Panc1 (cell line): ENCODE measurements around the gene CACNA2D3. TPM values are rescaled to one million over a fixed set of nuclear protein-coding genes. Genes with fewer than 3 reads are reported as not detected.

Source experiments
- ATAC-seq: fragments of 200-7000 bp; cut with Tn5 transposase; 2 replicates; pipeline ENCODE4 v1.9.1; 2020; ENCODE audit warnings: mild to moderate bottlenecking, moderate library complexity
- BruUV-seq: library from RNA; stranded (reverse); fragments of 400-500 nt; replicated peaks from 2 replicates; lab custom pipeline; 2021; lab: Mats Ljungman, UMichigan
- CTCF ChIA-PET: fragments of 300-600 bp; sonication (Branson Sonifier 250); formaldehyde crosslinking; loops from one replicate; lab custom pipeline; 2022; ENCODE audit warnings: antibody characterized with exemption; lab: Charles Lee
- POLR2A ChIA-PET: fragments of 300-600 bp; sonication (Branson Sonifier 250); formaldehyde crosslinking; loops from one replicate; lab custom pipeline; 2022; ENCODE audit warnings: antibody characterized with exemption; lab: Charles Lee
- DNase-seq: peaks from one replicate; pipeline ENCODE4 v3.0.0-alpha.2; 2010; ENCODE audit warnings: low read depth, low spot score
- H3K27ac ChIP-seq: 2 replicates; pipeline ENCODE4 v1.5.1; 2011; ENCODE audit warnings: mild to moderate bottlenecking, low read length, inconsistent platforms
- H3K27me3 ChIP-seq: fragments of 200-500 bp; sonication (Bioruptor generic); 2 replicates; pipeline ENCODE4 v1.6.0; 2014; ENCODE audit warnings: low read length, inconsistent platforms; ENCODE audit not compliant: control insufficient read depth, insufficient read depth
- H3K36me3 ChIP-seq: fragments of 200-500 bp; sonication (Bioruptor generic); 2 replicates; pipeline ENCODE4 v1.5.1; 2014; ENCODE audit warnings: inconsistent platforms, mild to moderate bottlenecking, low read length, moderate library complexity; ENCODE audit not compliant: control insufficient read depth, insufficient read depth
- H3K4me1 ChIP-seq: 2 replicates; pipeline ENCODE4 v1.5.1; 2011; ENCODE audit warnings: inconsistent platforms, mild to moderate bottlenecking, low read length, moderate library complexity; ENCODE audit not compliant: control insufficient read depth, insufficient read depth
- H3K4me3 ChIP-seq, 2 experiments: 2 replicates each; pipeline ENCODE4 v1.5.1; 2011 to 2012; ENCODE audit warnings: low read depth in 2 of 2, low read length in 2 of 2, mild to moderate bottlenecking in 2 of 2, inconsistent platforms in 1 of 2, moderate library complexity in 1 of 2
- H3K9me3 ChIP-seq: fragments of 200-500 bp; sonication (Bioruptor generic); 2 replicates; pipeline ENCODE4 v1.5.1; 2014; ENCODE audit warnings: low read depth, mild to moderate bottlenecking, inconsistent platforms, low read length, moderate library complexity; ENCODE audit not compliant: control insufficient read depth, insufficient read depth
- POLR2AphosphoS5 ChIP-seq: IDR thresholded peaks from 2 replicates; pipeline ENCODE4 v1.6.1; 2012; ENCODE audit warnings: mild to moderate bottlenecking, low read depth, low read length, moderate library complexity
- REST ChIP-seq, 2 experiments: IDR thresholded peaks; 2 replicates each; pipeline ENCODE4 v1.6.1; 2011 to 2012; ENCODE audit warnings: low read depth in 2 of 2, control low read depth in 1 of 2, low read length in 1 of 2, mild to moderate bottlenecking in 1 of 2, moderate library complexity in 1 of 2; ENCODE audit not compliant: insufficient read depth in 1 of 2
- SIN3A ChIP-seq: IDR thresholded peaks from 2 replicates; pipeline ENCODE4 v1.6.1; 2012; ENCODE audit warnings: low read depth, mild to moderate bottlenecking, low read length, moderate library complexity, borderline replicate concordance; ENCODE audit not compliant: insufficient read depth
- TCF7L2 ChIP-seq: IDR thresholded peaks from 2 replicates; pipeline ENCODE4 v1.6.1; 2011; ENCODE audit warnings: mild to moderate bottlenecking, low read depth, low read length, inconsistent platforms
- in situ Hi-C: cut with HindIII; loops from 2 replicates; pipeline ENCODE4 v1.10.0; 2016; ENCODE audit warnings: low sequenced_read_pairs, low pct_unique_long_range_greater_than_20kb
- intact Hi-C: fragments of 100-400 bp; cut with micrococcal nuclease; formaldehyde crosslinking; loops from one replicate; pipeline ENCODE4 v1.10.0; 2022; ENCODE audit not compliant: unreplicated experiment
- total RNA-seq: library from RNA; stranded (reverse); gene quantifications from one replicate; pipeline ENCODE4 v1.2.1, GENCODE V29; 2021; ENCODE audit not compliant: unreplicated experiment
- TF ChIP-seq, protein P1 (sequence below): fragments of 450-650 bp; IDR thresholded peaks from 2 replicates; pipeline ENCODE4 v1.5.1; 2017; ENCODE audit warnings: mild to moderate bottlenecking

Gene CACNA2D3
- total RNA-seq, 1 experiment from 2014 or later = 0.41 TPM

DNA sequence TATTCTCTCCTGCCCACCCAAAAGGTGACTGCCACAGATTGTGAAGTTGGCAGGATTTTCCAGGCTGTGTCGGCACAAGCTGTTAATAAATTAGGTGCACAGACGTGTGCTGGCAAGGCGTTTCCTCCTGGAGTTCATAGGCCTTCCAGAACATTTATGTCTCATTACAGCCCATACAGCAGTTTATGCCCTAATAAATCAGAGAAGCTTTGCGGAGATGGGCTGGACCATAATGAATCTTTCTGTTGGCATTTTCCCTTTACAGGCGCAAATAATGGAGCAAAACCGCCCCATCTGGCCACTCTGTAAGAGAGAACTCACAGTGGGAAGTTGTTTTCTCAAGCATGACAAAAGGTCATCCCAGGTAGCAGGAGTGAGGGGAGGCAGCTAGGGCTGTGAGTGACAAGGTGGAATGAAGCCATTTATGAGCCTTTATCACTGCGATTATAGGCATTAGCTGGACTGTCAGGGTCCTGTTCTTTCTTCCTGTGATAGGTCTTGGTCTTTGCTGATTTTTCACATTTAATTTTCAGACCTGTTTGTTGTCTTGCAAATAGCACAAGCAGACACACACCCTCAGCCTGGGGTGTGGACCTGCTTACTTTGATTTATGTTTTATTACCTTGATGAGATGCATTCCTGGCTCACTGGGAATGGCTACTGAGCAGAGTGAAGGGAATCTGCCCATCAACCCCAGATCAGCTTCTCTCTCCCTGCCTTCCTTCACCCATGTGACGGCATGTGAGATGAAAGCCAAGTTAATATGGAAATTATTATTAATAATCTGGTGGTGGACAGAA, 548.0 kb downstream of the CACNA2D3 start:
- DNase-seq = no peak
- POLR2A ChIA-PET = no interaction called here
- intact Hi-C loops = no loop called here

DNA sequence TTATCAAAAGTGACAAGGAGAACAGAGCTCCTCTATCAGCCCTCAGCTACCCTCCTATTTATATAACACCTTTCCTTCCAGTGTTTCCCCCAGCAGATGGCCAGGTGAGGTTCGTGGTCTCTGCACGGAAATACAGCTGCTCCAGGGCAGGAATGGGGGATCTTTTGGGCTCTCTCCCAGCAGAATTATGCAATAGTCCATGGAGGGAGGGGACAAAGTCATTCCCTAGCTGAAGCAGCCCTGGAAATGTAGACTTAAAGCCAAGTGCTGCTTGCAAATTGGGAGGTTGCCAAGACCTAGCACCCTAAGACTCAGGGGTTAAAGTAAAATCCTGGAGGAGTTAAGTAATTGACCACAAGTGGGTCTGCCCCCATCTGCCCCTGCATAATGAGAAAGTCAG, 549.2 kb downstream of the CACNA2D3 start:
- Histone ChIP-seq H3K36me3 (no peaks in the 10 kb centered on the region), H3K9me3 (no peaks in the 10 kb centered on the region), H3K27ac (no peak overlapping the region), H3K27me3 (no peaks in the 10 kb centered on the region), H3K4me1 (no peaks in the 10 kb centered on the region), H3K4me3 (no peak overlapping the region)
- no TSS peak for BruUV-seq
- CTCF ChIA-PET = no interaction called here
- TF ChIP-seq SIN3A (no peak), POLR2AphosphoS5 (no peak), TCF7L2 (no peak), REST (IDR thresholded peaks at IDR 0.05; ENCODE audit: insufficient read depth in 1 of 2, low read depth in 2 of 2, low read length in 1 of 2) (no peak)
- TF ChIP-seq, protein P1, sequence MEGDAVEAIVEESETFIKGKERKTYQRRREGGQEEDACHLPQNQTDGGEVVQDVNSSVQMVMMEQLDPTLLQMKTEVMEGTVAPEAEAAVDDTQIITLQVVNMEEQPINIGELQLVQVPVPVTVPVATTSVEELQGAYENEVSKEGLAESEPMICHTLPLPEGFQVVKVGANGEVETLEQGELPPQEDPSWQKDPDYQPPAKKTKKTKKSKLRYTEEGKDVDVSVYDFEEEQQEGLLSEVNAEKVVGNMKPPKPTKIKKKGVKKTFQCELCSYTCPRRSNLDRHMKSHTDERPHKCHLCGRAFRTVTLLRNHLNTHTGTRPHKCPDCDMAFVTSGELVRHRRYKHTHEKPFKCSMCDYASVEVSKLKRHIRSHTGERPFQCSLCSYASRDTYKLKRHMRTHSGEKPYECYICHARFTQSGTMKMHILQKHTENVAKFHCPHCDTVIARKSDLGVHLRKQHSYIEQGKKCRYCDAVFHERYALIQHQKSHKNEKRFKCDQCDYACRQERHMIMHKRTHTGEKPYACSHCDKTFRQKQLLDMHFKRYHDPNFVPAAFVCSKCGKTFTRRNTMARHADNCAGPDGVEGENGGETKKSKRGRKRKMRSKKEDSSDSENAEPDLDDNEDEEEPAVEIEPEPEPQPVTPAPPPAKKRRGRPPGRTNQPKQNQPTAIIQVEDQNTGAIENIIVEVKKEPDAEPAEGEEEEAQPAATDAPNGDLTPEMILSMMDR = no peak
- no peak for DNase-seq
- in situ Hi-C loops = no loop called here
- no peak for ATAC-seq
- POLR2A ChIA-PET = no interaction called here
- intact Hi-C loops = no loop called here

More for the DNA sequence above, 548.0 kb downstream of the CACNA2D3 start:
- CTCF ChIA-PET = no interaction called here
- Histone ChIP-seq H3K27me3 (no peaks in the 10 kb centered on the region), H3K4me3 (no peak overlapping the region), H3K9me3 (no peaks in the 10 kb centered on the region), H3K4me1 (no peaks in the 10 kb centered on the region), H3K27ac (no peak overlapping the region), H3K36me3 (no peaks in the 10 kb centered on the region)
- BruUV-seq = no TSS peak
- in situ Hi-C loops = no loop called here
- ATAC-seq = no peak
- TF ChIP-seq REST (IDR thresholded peaks at IDR 0.05; ENCODE audit: insufficient read depth in 1 of 2, low read depth in 2 of 2, low read length in 1 of 2) (no peak), POLR2AphosphoS5 (no peak), TCF7L2 (no peak), SIN3A (no peak)
- TF ChIP-seq, protein P1 = no peak
